PC-3 (cell line): Measurements from ENCODE around the gene PLG. TPM values are rescaled to one million over a fixed set of nuclear protein-coding genes. Genes with fewer than 3 reads are reported as not detected.
"Not testable (repeated sequence)": the region's sequence is repeated elsewhere in the genome, so short reads cannot be mapped to it uniquely, and the experiment has no call there.

Experiments
- ATAC-seq: fragments of 200-7000 bp; cut with Tn5 transposase; 2 replicates; pipeline ENCODE4 v1.9.1; 2020; ENCODE audit warnings: mild to moderate bottlenecking, moderate library complexity
- BruUV-seq: library from RNA; stranded (reverse); fragments of 400-500 nt; replicated peaks from 2 replicates; lab custom pipeline; 2021; lab: Mats Ljungman, UMichigan
- CTCF ChIA-PET: fragments of 300-600 bp; sonication (Branson Sonifier 250); formaldehyde crosslinking; loops from one replicate; lab custom pipeline; 2022; ENCODE audit warnings: antibody characterized with exemption; lab: Charles Lee
- POLR2A ChIA-PET: fragments of 300-600 bp; sonication (Branson Sonifier 250); formaldehyde crosslinking; loops from one replicate; lab custom pipeline; 2022; ENCODE audit warnings: antibody characterized with exemption; ENCODE audit not compliant: unreplicated experiment; lab: Charles Lee
- DNase-seq: peaks from one replicate; pipeline ENCODE4 v3.0.0-alpha.2; 2015
- H2AFZ ChIP-seq: fragments of 300-600 bp; sonication (generic); 2 replicates; pipeline ENCODE4 v1.6.0; 2016; ENCODE audit warnings: antibody characterized with exemption, low read length
- H3F3A ChIP-seq: fragments of 300-600 bp; sonication (generic); one replicate; pipeline ENCODE4 v1.6.0; 2017; ENCODE audit warnings: antibody characterized with exemption, low read length, control low read depth, mild to moderate bottlenecking; ENCODE audit not compliant: unreplicated experiment
- H3K27ac ChIP-seq: fragments of 300-600 bp; sonication (generic); 2 replicates; pipeline ENCODE4 v1.5.1; 2016; ENCODE audit warnings: mild to moderate bottlenecking, low read length
- H3K27me3 ChIP-seq: fragments of 300-600 bp; sonication (generic); 2 replicates; pipeline ENCODE4 v1.6.1; 2016; ENCODE audit warnings: low read length, mixed read lengths
- H3K36me3 ChIP-seq: fragments of 300-600 bp; sonication (generic); 2 replicates; pipeline ENCODE4 v1.6.1; 2016; ENCODE audit warnings: low read depth, mixed run types, low read length, mixed read lengths
- H3K4me1 ChIP-seq: fragments of 300-600 bp; sonication (generic); 2 replicates; pipeline ENCODE4 v1.5.1; 2016; ENCODE audit warnings: low read length; ENCODE audit not compliant: insufficient read depth
- H3K4me2 ChIP-seq: fragments of 300-600 bp; sonication (generic); 2 replicates; pipeline ENCODE4 v1.6.0; 2016; ENCODE audit warnings: low read length
- H3K4me3 ChIP-seq: fragments of 300-600 bp; sonication (generic); 2 replicates; pipeline ENCODE4 v1.5.1; 2016; ENCODE audit warnings: mild to moderate bottlenecking, low read length, mixed read lengths
- H3K79me2 ChIP-seq: fragments of 300-600 bp; sonication (generic); 2 replicates; pipeline ENCODE4 v1.6.1; 2017; ENCODE audit warnings: low read length, mixed read lengths
- H3K9ac ChIP-seq: fragments of 300-600 bp; sonication (generic); 2 replicates; pipeline ENCODE4 v1.6.0; 2016; ENCODE audit warnings: mild to moderate bottlenecking, low read length
- H3K9me2 ChIP-seq: fragments of 300-600 bp; sonication (generic); replicated peaks from 2 replicates; pipeline ENCODE4 v1.6.1; 2016; ENCODE audit warnings: mixed run types, low read length, mixed read lengths
- H3K9me3 ChIP-seq: fragments of 300-600 bp; sonication (generic); 2 replicates; pipeline ENCODE4 v1.6.1; 2016; ENCODE audit warnings: low read length, mixed read lengths
- H4K20me1 ChIP-seq: fragments of 300-600 bp; sonication (generic); 2 replicates; pipeline ENCODE4 v1.6.1; 2016; ENCODE audit warnings: low read length, mixed read lengths
- EZH2 ChIP-seq: fragments of 300-600 bp; sonication (generic); IDR thresholded peaks from one replicate; pipeline ENCODE4 v1.6.1; 2017; ENCODE audit warnings: antibody characterized with exemption, mild to moderate bottlenecking, low read length; ENCODE audit not compliant: unreplicated experiment
- EZH2phosphoT487 ChIP-seq: fragments of 300-600 bp; sonication (generic); IDR thresholded peaks from 2 replicates; pipeline ENCODE4 v1.6.1; 2018; ENCODE audit warnings: mild to moderate bottlenecking, antibody characterized with exemption, low read length, borderline replicate concordance
- intact Hi-C: fragments of 100-400 bp; cut with micrococcal nuclease; formaldehyde crosslinking; loops from 2 replicates; pipeline ENCODE4 v1.9.0; 2023
- total RNA-seq: library from RNA; depleted of rRNA; stranded (reverse); fragments of >200 nt; gene quantifications from 2 replicates; pipeline ENCODE4 v1.2.3, GENCODE V29; 2014
- TF ChIP-seq, protein P1 (sequence below): fragments of 300-600 bp; sonication (generic); conservative IDR thresholded peaks from 2 replicates; pipeline ENCODE4 v1.5.1; 2017; ENCODE audit warnings: antibody characterized with exemption, low read depth, mild to moderate bottlenecking, low read length

The PLG gene
- total RNA-seq, 1 experiment from 2014 or later, result not detected

GRCh38 chr6:160774399-160774798 is 72.4 kb downstream of the PLG start:
- Histone ChIP-seq H3K79me2 (no peaks in the 10 kb centered on the region), H2AFZ (no peak overlapping the region), H3K4me3 (no peak overlapping the region), H3K36me3 (no peaks in the 10 kb centered on the region), H3K9me2 (no peaks in the 10 kb centered on the region), H3K27me3 (no peaks in the 10 kb centered on the region), H3K9me3 (no peaks in the 10 kb centered on the region), H3K27ac (no peak overlapping the region), H3K9ac (no peak overlapping the region), H3K4me1 (no peaks in the 10 kb centered on the region), H3F3A (no peaks in the 10 kb centered on the region), H3K4me2 (no peak overlapping the region), H4K20me1 (no peaks in the 10 kb centered on the region)
- TF ChIP-seq EZH2phosphoT487 (no peak), EZH2 (no peak)
- TF ChIP-seq, protein P1, sequence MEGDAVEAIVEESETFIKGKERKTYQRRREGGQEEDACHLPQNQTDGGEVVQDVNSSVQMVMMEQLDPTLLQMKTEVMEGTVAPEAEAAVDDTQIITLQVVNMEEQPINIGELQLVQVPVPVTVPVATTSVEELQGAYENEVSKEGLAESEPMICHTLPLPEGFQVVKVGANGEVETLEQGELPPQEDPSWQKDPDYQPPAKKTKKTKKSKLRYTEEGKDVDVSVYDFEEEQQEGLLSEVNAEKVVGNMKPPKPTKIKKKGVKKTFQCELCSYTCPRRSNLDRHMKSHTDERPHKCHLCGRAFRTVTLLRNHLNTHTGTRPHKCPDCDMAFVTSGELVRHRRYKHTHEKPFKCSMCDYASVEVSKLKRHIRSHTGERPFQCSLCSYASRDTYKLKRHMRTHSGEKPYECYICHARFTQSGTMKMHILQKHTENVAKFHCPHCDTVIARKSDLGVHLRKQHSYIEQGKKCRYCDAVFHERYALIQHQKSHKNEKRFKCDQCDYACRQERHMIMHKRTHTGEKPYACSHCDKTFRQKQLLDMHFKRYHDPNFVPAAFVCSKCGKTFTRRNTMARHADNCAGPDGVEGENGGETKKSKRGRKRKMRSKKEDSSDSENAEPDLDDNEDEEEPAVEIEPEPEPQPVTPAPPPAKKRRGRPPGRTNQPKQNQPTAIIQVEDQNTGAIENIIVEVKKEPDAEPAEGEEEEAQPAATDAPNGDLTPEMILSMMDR, result no peak
- ChIA-PET POLR2A (no interaction called here), CTCF (no interaction called here)
- intact Hi-C loops, result no loop called here
- ATAC-seq, result no peak
- no peak for DNase-seq
- BruUV-seq, result no TSS peak

DNA sequence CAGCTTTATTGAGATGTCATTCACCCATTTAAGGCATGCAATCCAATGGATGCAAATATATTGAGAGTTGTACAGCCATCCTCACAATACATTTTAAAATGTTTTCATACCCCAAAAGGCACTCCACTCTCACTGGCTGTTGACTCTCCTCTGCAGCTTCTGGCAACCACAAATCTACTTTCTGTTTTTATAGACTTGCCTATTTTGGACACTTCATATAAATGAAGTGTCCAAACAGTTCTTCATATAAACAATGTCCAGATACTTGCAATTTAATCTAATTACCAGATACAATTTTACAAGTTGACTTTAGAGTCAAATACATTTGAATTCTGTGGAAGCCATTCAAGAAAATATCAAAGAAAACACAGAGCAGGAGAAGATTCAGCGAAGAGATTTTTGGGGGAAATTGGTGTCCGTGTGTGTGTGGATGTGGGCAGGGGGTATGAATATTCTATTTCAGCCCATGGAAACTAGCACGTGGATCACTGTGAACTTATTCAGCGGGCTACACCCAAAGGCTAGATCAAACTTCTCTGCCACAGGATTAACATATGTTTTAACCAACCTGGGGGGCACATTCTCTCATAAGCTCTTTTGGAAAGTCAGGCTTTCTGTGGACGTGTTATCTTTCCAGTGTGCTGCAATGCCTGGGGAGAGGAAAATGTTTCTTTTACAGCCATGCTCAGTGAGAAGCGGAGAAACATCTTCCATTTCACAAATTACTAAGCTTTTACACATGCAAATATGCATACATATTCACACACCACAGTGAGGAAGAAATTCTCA is 73.9 kb downstream of the PLG start:
- Histone ChIP-seq H2AFZ (no peak overlapping the region), H3K79me2 (no peaks in the 10 kb centered on the region), H3K36me3 (no peaks in the 10 kb centered on the region), H3K4me2 (no peak overlapping the region), H4K20me1 (no peaks in the 10 kb centered on the region), H3F3A (no peaks in the 10 kb centered on the region), H3K4me1 (no peaks in the 10 kb centered on the region), H3K9me2 (no peaks in the 10 kb centered on the region), H3K4me3 (no peak overlapping the region), H3K27ac (no peak overlapping the region), H3K27me3 (no peaks in the 10 kb centered on the region), H3K9ac (no peak overlapping the region), H3K9me3 (no peaks in the 10 kb centered on the region)
- CTCF ChIA-PET, result no interaction called here
- BruUV-seq, result no TSS peak
- intact Hi-C loops, result no loop called here
- ATAC-seq, result no peak
- TF ChIP-seq EZH2 (no peak), EZH2phosphoT487 (no peak)
- TF ChIP-seq, protein P1, result no peak
- POLR2A ChIA-PET, result no interaction called here
- DNase-seq, result no peak

- BruUV-seq, H3K4me3 ChIP-seq, H3K9ac ChIP-seq, intact Hi-C loops, H3K4me1 ChIP-seq, H3F3A ChIP-seq, H3K9me3 ChIP-seq, CTCF ChIA-PET, ATAC-seq, DNase-seq, POLR2A ChIA-PET, H2AFZ ChIP-seq, H3K27ac ChIP-seq, H3K4me2 ChIP-seq, H3K9me2 ChIP-seq, H3K36me3 ChIP-seq, H3K27me3 ChIP-seq, H3K79me2 ChIP-seq, H4K20me1 ChIP-seq: not testable (repeated sequence)
Measured at GRCh38 chr6:160779095-160779494, 77.1 kb downstream of the PLG start.

DNA sequence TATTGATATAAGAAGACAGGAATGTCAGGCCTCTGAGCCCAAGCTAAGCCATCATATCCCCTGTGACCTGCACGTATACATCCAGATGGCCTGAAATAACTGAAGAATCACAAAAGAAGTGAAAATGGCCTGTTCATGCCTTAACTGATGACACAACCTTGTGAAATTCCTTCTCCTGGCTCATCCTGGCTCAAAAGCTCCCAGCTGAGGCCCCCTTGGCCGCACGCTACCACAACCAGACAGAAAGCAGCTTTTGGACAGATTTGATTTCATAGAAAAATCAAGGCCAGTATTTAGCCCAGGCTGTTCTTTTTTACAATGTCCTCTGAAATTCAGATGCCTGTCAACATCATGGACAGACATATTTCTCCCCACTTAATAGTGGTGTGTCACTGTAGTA is 78.6 kb downstream of the PLG start:
- POLR2A ChIA-PET, H3K36me3 ChIP-seq, ATAC-seq, BruUV-seq, H2AFZ ChIP-seq, H4K20me1 ChIP-seq, H3K27me3 ChIP-seq, H3F3A ChIP-seq, H3K27ac ChIP-seq, DNase-seq, H3K4me2 ChIP-seq, H3K4me3 ChIP-seq, H3K9me3 ChIP-seq, H3K79me2 ChIP-seq, H3K9ac ChIP-seq, intact Hi-C loops, CTCF ChIA-PET, H3K4me1 ChIP-seq, H3K9me2 ChIP-seq: not testable (repeated sequence)
